ENCODE measurements around the gene KRTAP10-9.
"Not testable (repeated sequence)": the region's sequence is repeated elsewhere in the genome, so short reads cannot be mapped to it uniquely, and the experiment has no call there.

Gene KRTAP10-9

GRCh38 chr21:44626673-44627143, at the start of gene KRTAP10-9:
Gene KRTAP10-9 (plus strand): TSS chr21:44627093. CDS start chr21:44627172, 79 bp downstream.
- H3K36me3 Mint-ChIP-seq (ENCODE audit: low read depth): peaks cover 27% of the 10 kb centered on the region
- peaks cover 7% of the 10 kb centered on the region for H3K4me1 Mint-ChIP-seq

GRCh38 chr21:44578371-44579055, 48.4 kb upstream of the KRTAP10-9 start:
- Mint-ChIP-seq H3K4me3 (no peak overlapping the region), H3K27ac (no peak overlapping the region), H3K36me3 (ENCODE audit: low read depth) (peaks cover 8% of the 10 kb centered on the region), H3K27me3 (ENCODE audit: low read depth, poor library complexity) (peaks cover 13% of the 10 kb centered on the region), H3K9me3 (peaks cover 70% of the 10 kb centered on the region), H3K4me1 (peaks cover 22% of the 10 kb centered on the region)
- no peak for TF ChIP-seq CTCF (IDR thresholded peaks at IDR 0.05)
- no peak for DNase-seq

More at GRCh38 chr21:44626673-44627143, at the start of gene KRTAP10-9:
- no peak for TF ChIP-seq CTCF (IDR thresholded peaks at IDR 0.05)
- no peak within 1 kb of the TSS for H3K4me3 Mint-ChIP-seq
- H3K9me3 Mint-ChIP-seq: peaks cover 60% of the 10 kb centered on the region
- no peak within 1 kb of the TSS for H3K27ac Mint-ChIP-seq
- DNase-seq: no peak
- peaks cover 7% of the 10 kb centered on the region for H3K27me3 Mint-ChIP-seq (ENCODE audit: low read depth, poor library complexity)

DNA sequence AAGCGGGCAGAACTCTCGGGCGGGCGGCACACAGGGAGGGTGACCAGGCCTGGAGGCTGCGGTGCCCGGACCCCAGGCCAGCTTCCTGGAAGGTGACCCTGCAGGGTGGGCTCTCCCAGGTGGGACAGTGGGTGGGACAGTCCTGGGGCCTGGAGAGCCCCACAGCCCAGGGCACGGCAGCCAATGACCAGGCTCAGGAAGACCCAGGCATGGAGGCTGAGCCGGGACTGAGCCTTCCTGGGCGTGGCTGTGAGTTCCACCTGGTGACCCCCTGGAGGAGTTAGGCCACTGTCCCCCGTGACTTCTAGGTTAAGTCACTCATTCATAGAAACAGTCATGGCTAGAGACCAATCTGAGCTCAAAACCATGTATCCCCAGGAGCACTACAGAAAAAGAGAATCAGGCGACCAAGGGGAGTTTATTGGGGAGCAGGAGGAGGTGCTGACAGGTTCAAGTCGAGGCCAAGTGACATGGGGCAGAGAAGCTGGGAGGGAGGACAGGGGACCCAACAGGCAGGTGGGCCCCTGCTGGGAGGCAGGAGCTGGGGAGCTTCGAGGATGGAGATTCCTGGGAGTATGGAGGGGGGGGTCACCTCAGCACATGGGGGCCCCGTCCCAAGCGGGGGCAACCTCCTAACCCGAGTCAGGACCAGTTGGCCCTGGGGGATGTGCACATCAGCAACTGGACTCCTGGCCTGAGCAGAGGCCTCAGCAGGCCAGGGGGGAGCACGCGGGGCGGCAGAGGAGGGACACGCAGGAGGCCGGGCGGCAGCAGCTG, 47.6 kb upstream of the KRTAP10-9 start:
- no peak overlapping the region for H3K27ac Mint-ChIP-seq

GRCh38 chr21:44579833-44580144, 47.1 kb upstream of the KRTAP10-9 start:
- TF ChIP-seq CTCF (IDR thresholded peaks at IDR 0.05): no peak
- H3K36me3 Mint-ChIP-seq (ENCODE audit: low read depth): peaks cover 8% of the 10 kb centered on the region
- no peak for DNase-seq
- peaks cover 13% of the 10 kb centered on the region for H3K27me3 Mint-ChIP-seq (ENCODE audit: low read depth, poor library complexity)
- H3K4me3 Mint-ChIP-seq: no peak overlapping the region
- H3K27ac Mint-ChIP-seq: no peak overlapping the region
- peaks cover 70% of the 10 kb centered on the region for H3K9me3 Mint-ChIP-seq
- peaks cover 19% of the 10 kb centered on the region for H3K4me1 Mint-ChIP-seq

More for the DNA sequence above, 47.6 kb upstream of the KRTAP10-9 start:
- Mint-ChIP-seq H3K4me1 (peaks cover 23% of the 10 kb centered on the region), H3K9me3 (peaks cover 70% of the 10 kb centered on the region), H3K27me3 (ENCODE audit: low read depth, poor library complexity) (peaks cover 13% of the 10 kb centered on the region), H3K36me3 (ENCODE audit: low read depth) (peaks cover 8% of the 10 kb centered on the region), H3K4me3 (no peak overlapping the region)
- no peak for DNase-seq
- no peak for TF ChIP-seq CTCF (IDR thresholded peaks at IDR 0.05)

GRCh38 chr21:44580231-44580821, 46.6 kb upstream of the KRTAP10-9 start, which contains the start of gene KRTAP10-5:
Gene KRTAP10-5 (minus strand): TSS chr21:44580604. CDS start chr21:44580578, 26 bp downstream.
- H3K36me3 Mint-ChIP-seq (ENCODE audit: low read depth); DNase-seq; H3K27ac Mint-ChIP-seq; H3K4me3 Mint-ChIP-seq: not testable (repeated sequence)
- Mint-ChIP-seq H3K9me3 (peaks cover 68% of the 10 kb centered on the region), H3K4me1 (peaks cover 14% of the 10 kb centered on the region), H3K27me3 (ENCODE audit: low read depth, poor library complexity) (peaks cover 15% of the 10 kb centered on the region)

DNA sequence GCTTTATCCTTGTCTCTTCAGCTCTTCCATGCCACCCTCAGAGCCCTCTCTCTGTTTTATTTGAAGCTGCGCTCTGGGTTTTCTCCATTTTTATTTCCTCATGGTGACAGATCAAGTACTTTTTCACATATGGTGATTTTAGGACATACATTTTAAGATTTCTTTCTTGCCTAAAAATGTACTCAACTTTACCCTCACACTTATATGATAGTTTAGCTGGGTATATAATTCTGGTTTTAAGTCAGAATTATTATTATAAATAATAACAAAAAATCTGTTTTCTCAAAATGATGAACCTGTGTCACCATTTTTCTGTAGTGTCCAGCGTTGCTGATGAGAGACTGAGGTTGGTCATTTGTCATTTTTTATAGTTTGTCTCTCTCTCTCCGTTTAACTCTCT, 45.7 kb upstream of the KRTAP10-9 start:
- no peak for TF ChIP-seq CTCF (IDR thresholded peaks at IDR 0.05)

More for the DNA sequence above, 45.7 kb upstream of the KRTAP10-9 start:
- H3K27ac Mint-ChIP-seq: no peak overlapping the region
- peaks cover 12% of the 10 kb centered on the region for H3K27me3 Mint-ChIP-seq (ENCODE audit: low read depth, poor library complexity)
- peaks cover 68% of the 10 kb centered on the region for H3K9me3 Mint-ChIP-seq
- no peak overlapping the region for H3K4me3 Mint-ChIP-seq
- no peak for DNase-seq
- peaks cover 9% of the 10 kb centered on the region for H3K4me1 Mint-ChIP-seq
- peaks cover 5% of the 10 kb centered on the region for H3K36me3 Mint-ChIP-seq (ENCODE audit: low read depth)
